Skeletal muscle satellite cell (primary cell): ENCODE results near the gene RUNDC3A.

Experiments
- H3K27me3 ChIP-seq: 2 replicates; pipeline ENCODE4 v1.7.0; 2013; ENCODE audit warnings: low read length; ENCODE audit not compliant: control insufficient read depth, insufficient read depth
- H3K36me3 ChIP-seq: 2 replicates; pipeline ENCODE4 v1.7.0; 2013; ENCODE audit warnings: mild to moderate bottlenecking, control low read depth, low read length; ENCODE audit not compliant: insufficient read depth
- H3K4me1 ChIP-seq: 2 replicates; pipeline ENCODE4 v1.7.0; 2013; ENCODE audit warnings: low read length; ENCODE audit not compliant: control insufficient read depth, insufficient read depth
- H3K4me2 ChIP-seq: 2 replicates; pipeline ENCODE4 v1.7.0; 2013; ENCODE audit warnings: mild to moderate bottlenecking, low read length
- H3K4me3 ChIP-seq: 2 replicates; pipeline ENCODE4 v1.7.0; 2013; ENCODE audit warnings: low read length
- H3K9ac ChIP-seq: 2 replicates; pipeline ENCODE4 v1.7.0; 2013; ENCODE audit warnings: mild to moderate bottlenecking, low read depth, low read length, moderate library complexity
- H3K9me3 ChIP-seq: replicated peaks from 2 replicates; pipeline ENCODE4 v1.7.0; 2013; ENCODE audit warnings: mild to moderate bottlenecking, control low read depth, low read length

The RUNDC3A gene

GRCh38 chr17:44348988-44349364 lies 40.6 kb downstream of the RUNDC3A start:
- peaks cover 12% of the 10 kb centered on the region for H3K4me1 ChIP-seq
- no peak overlapping the region for H3K9ac ChIP-seq
- no peak overlapping the region for H3K4me2 ChIP-seq
- H3K4me3 ChIP-seq: no peak overlapping the region
- no peaks in the 10 kb centered on the region for H3K27me3 ChIP-seq
- H3K36me3 ChIP-seq: peaks cover 20% of the 10 kb centered on the region
- no peaks in the 10 kb centered on the region for H3K9me3 ChIP-seq

- Histone ChIP-seq H3K4me2 (no peak overlapping the region), H3K27me3 (no peaks in the 10 kb centered on the region), H3K36me3 (peaks cover 20% of the 10 kb centered on the region), H3K9ac (no peak overlapping the region), H3K4me1 (peaks cover 9% of the 10 kb centered on the region), H3K9me3 (no peaks in the 10 kb centered on the region), H3K4me3 (no peak overlapping the region)
Observed at GRCh38 chr17:44349553-44350070, 41.2 kb downstream of the RUNDC3A start.

DNA sequence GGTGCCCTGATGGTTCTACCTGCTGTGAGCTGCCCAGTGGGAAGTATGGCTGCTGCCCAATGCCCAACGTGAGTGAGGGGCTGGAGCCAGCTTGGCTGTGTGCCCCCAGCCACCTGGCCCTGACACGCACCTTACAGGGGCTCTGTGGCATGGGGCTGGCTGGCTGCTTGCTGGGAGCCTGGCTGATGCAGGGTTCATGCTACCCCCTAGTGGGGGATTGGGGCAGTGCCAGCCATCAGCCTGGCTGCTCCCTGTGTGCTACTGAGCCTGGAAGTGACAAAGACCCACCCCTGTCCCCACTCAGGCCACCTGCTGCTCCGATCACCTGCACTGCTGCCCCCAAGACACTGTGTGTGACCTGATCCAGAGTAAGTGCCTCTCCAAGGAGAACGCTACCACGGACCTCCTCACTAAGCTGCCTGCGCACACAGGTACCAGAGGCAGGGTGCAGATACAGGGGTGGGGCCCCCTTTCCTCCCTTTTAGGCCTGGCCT lies 42.4 kb downstream of the RUNDC3A start:
- H3K36me3 ChIP-seq: peaks cover 20% of the 10 kb centered on the region
- H3K4me2 ChIP-seq: no peak overlapping the region
- H3K4me3 ChIP-seq: no peak overlapping the region
- H3K4me1 ChIP-seq: peaks cover 9% of the 10 kb centered on the region
- no peak overlapping the region for H3K9ac ChIP-seq
- no peaks in the 10 kb centered on the region for H3K9me3 ChIP-seq
- no peaks in the 10 kb centered on the region for H3K27me3 ChIP-seq

DNA sequence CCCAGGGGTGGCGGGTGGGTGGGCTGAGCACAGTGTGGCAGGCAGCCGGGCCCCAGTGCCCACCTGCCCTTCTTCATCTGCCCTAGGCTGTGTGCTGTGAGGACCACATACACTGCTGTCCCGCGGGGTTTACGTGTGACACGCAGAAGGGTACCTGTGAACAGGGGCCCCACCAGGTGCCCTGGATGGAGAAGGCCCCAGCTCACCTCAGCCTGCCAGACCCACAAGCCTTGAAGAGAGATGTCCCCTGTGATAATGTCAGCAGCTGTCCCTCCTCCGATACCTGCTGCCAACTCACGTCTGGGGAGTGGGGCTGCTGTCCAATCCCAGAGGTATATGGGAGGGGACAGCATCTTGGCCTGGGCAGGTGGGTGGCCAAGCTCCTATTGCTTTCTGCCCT lies 43.1 kb downstream of the RUNDC3A start:
- H3K4me3 ChIP-seq: no peak overlapping the region
- H3K9me3 ChIP-seq: no peaks in the 10 kb centered on the region
- H3K9ac ChIP-seq: no peak overlapping the region
- no peaks in the 10 kb centered on the region for H3K27me3 ChIP-seq
- peaks cover 4% of the 10 kb centered on the region for H3K4me1 ChIP-seq
- H3K4me2 ChIP-seq: no peak overlapping the region
- peaks cover 20% of the 10 kb centered on the region for H3K36me3 ChIP-seq

GRCh38 chr17:44351961-44352827 lies 43.8 kb downstream of the RUNDC3A start:
- no peaks in the 10 kb centered on the region for H3K27me3 ChIP-seq
- no peak overlapping the region for H3K9ac ChIP-seq
- H3K9me3 ChIP-seq: no peaks in the 10 kb centered on the region
- no peak overlapping the region for H3K4me2 ChIP-seq
- H3K4me3 ChIP-seq: no peak overlapping the region
- H3K36me3 ChIP-seq: peaks cover 20% of the 10 kb centered on the region
- peaks cover 4% of the 10 kb centered on the region for H3K4me1 ChIP-seq

- no peaks in the 10 kb centered on the region for H3K9me3 ChIP-seq
- H3K4me2 ChIP-seq: no peak overlapping the region
- H3K9ac ChIP-seq: no peak overlapping the region
- peaks cover under 1% of the 10 kb centered on the region for H3K4me1 ChIP-seq
- peaks cover 20% of the 10 kb centered on the region for H3K36me3 ChIP-seq
- H3K27me3 ChIP-seq: no peaks in the 10 kb centered on the region
- no peak overlapping the region for H3K4me3 ChIP-seq
Observed at GRCh38 chr17:44352828-44353671, 44.6 kb downstream of the RUNDC3A start.

GRCh38 chr17:44353672-44354331 lies 45.4 kb downstream of the RUNDC3A start:
- H3K9ac ChIP-seq: no peak overlapping the region
- no peaks in the 10 kb centered on the region for H3K9me3 ChIP-seq
- no peaks in the 10 kb centered on the region for H3K27me3 ChIP-seq
- no peak overlapping the region for H3K4me2 ChIP-seq
- no peaks in the 10 kb centered on the region for H3K4me1 ChIP-seq
- no peak overlapping the region for H3K4me3 ChIP-seq
- H3K36me3 ChIP-seq: peaks cover 20% of the 10 kb centered on the region

DNA sequence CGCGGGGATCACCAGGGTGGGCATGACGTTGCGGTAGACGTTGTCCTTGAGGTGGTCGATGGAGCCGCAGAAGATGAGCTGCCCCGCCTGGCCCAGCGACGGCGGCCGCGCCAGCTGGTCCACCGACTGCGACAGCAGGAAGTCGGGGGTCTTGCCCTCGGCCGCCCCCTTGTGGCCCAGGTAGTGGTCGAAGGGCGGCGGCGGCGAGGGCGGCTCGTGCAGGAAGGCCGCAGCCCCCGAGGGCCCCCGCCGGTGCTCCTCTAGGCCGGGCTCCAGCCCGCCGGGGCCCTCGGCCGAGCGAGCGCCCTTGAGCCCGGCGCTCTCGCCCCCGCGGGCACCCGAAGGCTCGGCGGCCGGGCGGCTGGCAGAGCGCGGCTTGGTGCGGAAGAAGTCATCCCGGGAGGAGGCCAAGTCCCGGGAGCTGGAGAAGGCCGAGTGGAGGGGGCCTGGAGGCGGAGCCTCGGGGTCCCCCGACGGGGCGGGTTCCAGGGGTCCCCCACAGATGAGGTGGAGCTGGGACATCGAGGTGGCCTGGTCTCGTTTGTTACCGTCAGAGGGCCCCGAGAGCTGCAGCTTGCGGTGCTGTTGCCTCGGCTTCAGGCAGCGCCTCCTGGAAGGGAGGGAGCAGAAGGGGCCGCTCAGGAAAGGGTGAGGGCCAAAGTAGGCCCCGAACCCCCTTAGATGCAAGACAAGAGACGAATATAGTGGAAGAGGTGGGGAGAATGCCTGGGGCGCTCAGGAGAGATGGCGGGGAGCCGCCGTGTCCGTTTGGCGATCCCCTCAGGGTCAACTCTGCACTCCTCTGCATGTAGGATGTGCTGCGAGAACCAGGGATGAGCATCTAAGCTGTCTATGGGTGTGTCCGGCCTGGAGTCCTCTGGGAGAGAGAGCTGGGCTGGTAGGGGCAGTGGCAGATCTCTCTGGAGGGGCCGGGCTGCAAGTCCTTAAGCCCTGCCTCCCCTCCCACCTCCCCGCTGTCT lies 46.5 kb downstream of the RUNDC3A start:
- Histone ChIP-seq H3K36me3 (peaks cover 20% of the 10 kb centered on the region), H3K4me3 (no peak overlapping the region)

GRCh38 chr17:44355642-44356099 lies 47.3 kb downstream of the RUNDC3A start:
- Histone ChIP-seq H3K4me3 (no peak overlapping the region), H3K4me2 (no peak overlapping the region), H3K9me3 (no peaks in the 10 kb centered on the region), H3K4me1 (no peaks in the 10 kb centered on the region), H3K9ac (no peak overlapping the region), H3K36me3 (peaks cover 20% of the 10 kb centered on the region), H3K27me3 (no peaks in the 10 kb centered on the region)

More for the DNA sequence above, 46.5 kb downstream of the RUNDC3A start:
- no peak overlapping the region for H3K9ac ChIP-seq
- no peak overlapping the region for H3K4me2 ChIP-seq
- H3K4me1 ChIP-seq: no peaks in the 10 kb centered on the region
- H3K9me3 ChIP-seq: no peaks in the 10 kb centered on the region
- H3K27me3 ChIP-seq: no peaks in the 10 kb centered on the region

- peaks cover 15% of the 10 kb centered on the region for H3K36me3 ChIP-seq
- H3K9ac ChIP-seq: no peak overlapping the region
- H3K27me3 ChIP-seq: no peaks in the 10 kb centered on the region
- H3K9me3 ChIP-seq: no peaks in the 10 kb centered on the region
- H3K4me3 ChIP-seq: no peak overlapping the region
- H3K4me2 ChIP-seq: no peak overlapping the region
- H3K4me1 ChIP-seq: peaks cover 4% of the 10 kb centered on the region
Observed at GRCh38 chr17:44356241-44356640, 47.8 kb downstream of the RUNDC3A start.
